Stimulated activated naive CD4-positive, alpha-beta T cell (primary cell): ENCODE data around the gene NPPA.
"Not testable (repeated sequence)": the region's sequence is repeated elsewhere in the genome, so short reads cannot be mapped to it uniquely, and the experiment has no call there.

Experiments used
- DNase-seq, 6 experiments: peaks; one replicate each; lab custom pipeline; 2025; lab: John Stamatoyannopoulos, UW

NPPA gene

GRCh38 chr1:11847667-11848372, at the start of gene NPPA:
Gene NPPA, minus strand, starts transcription at chr1:11847783. Its CDS starts 99 bp downstream, at chr1:11847684.
- DNase-seq, result no peak

DNA sequence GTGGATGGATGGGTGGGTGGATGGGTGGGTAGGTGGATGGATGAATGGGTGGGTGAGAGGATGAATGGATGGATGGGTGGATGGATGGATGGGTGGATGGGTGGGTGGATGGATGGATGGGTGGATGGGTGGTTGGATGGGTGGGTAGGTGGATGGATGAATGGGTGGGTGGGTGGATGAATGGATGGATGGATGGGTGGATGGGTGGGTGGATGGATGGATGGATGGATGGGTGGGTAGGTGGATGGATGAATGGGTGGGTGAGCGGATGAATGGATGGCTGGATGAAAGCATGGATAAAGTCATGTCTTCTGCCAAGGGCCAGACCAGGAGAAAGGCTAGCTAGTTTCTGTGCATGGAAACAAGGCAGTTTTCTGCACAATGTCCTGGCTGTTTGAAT, 46.9 kb upstream of the NPPA start:
- not testable (repeated sequence) for DNase-seq

DNA sequence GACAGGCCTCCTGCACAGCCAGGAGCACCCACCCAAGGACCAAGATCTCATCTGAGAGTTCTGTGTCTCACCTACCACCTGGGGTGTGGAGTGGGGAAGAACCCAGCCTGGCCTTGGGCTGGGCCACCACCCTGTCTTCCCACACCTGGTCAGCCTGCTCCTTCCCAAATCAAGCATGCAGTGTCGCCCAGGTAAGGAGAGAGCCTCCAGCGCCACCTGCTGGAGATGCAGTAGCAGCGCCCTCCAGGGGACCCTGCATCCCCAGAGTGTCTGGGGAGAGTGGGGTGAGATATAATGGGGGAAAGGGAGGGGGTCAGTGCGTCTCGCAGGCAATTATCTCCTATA, 46.3 kb upstream of the NPPA start:
- peak in 5 of 6 experiments; percentile 53 to 68 (median 58) for DNase-seq

DNA sequence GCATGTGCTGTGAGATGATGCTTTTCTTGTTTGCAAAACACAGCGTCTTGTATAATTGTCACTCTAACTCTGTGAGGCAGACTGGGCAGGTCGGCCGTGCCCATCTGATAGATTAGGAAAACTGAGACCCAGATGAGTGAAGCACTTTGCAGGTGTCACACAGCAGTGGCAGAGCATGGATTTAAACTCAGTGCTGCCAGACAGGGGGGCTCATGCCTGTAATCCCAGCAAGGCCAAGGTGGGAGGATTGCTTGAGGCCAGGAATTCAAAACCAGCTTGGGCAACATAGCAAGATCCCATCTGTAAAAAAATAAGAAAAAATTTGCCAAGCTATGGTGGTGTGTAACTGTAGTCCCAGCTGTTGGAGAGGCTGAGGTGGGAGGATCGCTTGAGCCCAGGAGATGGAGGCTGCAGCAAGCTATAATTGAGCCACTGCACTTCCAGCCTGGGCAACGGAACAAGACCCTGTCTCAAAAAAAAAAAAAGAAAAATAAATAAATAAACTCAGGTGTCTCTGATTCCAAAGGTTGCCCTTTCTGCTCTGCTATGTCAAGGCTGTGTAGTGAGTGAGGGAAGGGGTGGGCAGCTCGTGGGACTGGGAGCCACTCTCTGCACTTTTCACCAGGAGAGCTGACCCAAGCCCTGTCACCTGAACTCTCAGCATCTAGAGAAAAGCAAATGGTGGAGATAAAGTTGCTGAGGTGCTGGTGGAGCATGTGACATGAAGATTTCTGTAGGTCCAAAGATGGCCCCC, 44.0 kb upstream of the NPPA start:
- DNase-seq, result no peak

GRCh38 chr1:11888877-11889208, 41.3 kb upstream of the NPPA start:
- DNase-seq, result no peak

- no peak for DNase-seq
Measured at GRCh38 chr1:11888206-11888876, 40.8 kb upstream of the NPPA start.

DNA sequence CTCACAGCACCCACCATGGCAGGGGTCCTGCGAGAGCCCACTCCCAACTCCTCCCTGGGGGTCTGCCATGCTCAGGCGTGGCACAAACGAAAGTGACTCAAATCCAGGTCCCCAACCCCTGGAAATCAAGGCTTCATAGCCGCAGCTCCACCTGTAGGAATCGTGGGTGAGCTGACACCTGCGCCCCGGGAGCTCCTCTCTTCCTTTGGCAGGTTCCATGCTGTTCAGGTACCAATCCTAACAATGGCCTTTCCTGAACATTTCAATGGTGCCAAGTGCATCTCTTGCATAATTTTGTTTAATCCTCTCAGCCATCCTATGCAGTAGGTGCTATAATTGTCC, 40.1 kb upstream of the NPPA start:
- no peak for DNase-seq

DNA sequence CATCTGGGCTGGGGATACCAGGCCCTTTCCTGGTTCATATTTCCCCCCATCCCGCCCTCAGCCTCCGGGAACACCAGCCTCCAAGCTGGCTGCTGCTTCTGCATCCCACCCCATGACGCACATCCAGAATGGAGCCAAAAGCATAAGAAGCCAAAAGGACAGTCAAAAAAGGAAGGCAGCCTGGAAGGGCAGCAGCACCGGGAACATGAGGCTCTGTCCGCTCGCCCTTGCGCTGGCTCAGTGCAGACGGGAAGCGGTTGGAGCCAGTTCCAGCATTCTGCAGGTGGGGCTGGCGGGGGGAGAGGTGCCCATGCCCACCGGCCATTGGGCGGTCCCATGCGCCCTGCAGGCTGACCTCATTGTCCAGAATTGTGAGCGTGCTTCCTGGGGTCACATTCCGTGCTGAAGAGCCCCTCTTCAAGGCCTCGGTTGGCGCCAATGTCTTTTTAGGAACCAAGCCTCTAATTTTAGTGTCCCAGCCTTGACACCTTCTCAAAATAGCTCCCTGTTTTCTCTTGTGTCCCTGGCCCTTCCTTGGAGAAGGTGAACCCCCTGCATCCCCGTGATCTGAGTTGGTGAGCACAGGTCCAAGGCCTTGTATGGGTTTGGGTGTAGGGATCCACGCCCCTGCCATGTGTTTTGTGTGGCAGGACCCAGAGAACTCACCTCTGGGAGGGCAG, 39.5 kb upstream of the NPPA start:
- DNase-seq, result no peak

GRCh38 chr1:11885916-11886315, 38.3 kb upstream of the NPPA start:
- DNase-seq, result no peak

- DNase-seq, result no peak
Measured at GRCh38 chr1:11882814-11883538, 35.4 kb upstream of the NPPA start.

- DNase-seq, result no peak
Measured at GRCh38 chr1:11881749-11882441, 34.3 kb upstream of the NPPA start.

GRCh38 chr1:11880911-11881748, 33.5 kb upstream of the NPPA start:
- no peak for DNase-seq

DNA sequence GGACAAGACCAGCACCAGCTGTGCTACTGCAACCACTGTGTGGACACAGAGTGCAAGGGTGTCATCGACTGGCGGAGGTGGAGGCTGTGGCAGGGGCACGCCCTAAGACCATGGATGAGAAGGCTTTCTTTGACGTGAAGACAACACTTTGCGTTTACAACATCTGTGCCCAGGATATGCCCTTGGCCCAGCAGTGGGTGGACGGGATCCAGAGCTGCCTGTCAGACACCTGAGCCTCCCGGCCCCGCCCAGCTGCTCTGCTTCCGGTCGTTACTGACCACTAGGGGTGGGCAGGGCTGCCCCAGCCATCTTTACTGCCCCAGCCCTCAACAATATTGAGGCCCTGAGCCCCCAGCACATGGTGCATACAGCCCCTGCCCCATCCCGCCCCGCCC, 32.6 kb upstream of the NPPA start:
- DNase-seq, result no peak

GRCh38 chr1:11879311-11880180, 32.0 kb upstream of the NPPA start:
- no peak for DNase-seq

DNA sequence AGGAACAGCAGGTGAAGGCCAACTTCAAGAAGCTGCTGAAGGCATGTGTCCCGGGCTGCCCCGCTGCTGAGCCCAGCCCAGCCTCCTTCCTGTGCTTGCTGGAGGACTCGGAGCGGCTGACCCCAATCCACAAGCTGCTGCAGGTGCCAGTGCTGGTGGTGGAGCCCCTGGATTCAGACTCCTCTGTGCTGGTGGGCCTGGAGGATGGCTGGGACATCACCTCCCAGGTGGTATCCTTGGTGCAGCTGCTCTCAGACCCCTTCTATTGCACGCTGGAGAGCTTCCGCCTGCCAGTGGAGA, 31.3 kb upstream of the NPPA start:
- no peak for DNase-seq

GRCh38 chr1:11878081-11878890, 30.7 kb upstream of the NPPA start:
- no peak for DNase-seq

DNA sequence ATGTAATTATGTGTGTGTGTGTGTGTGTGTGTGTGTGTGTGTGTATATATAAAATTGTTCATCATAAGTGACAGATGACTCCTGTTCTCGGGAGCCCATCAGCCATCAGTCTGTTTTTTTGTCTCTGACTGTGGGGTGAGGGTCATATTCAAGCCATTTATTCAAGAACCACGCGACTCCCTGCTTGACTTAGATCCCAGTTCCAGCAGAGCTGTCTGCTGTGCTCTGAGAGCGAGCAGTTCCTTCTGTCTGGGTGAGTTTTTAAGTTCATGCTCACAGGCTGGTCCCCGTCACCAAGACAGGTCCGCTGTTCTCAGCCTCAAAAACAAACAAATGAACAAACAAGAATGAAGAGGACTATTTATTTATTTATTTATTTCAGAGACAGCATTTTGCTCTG, 29.5 kb upstream of the NPPA start:
- DNase-seq, result no peak

- DNase-seq, result no peak
Measured at GRCh38 chr1:11875094-11875493, 27.5 kb upstream of the NPPA start.

- no peak for DNase-seq
Measured at GRCh38 chr1:11874624-11875023, 27.0 kb upstream of the NPPA start.
